Posterior cingulate gyrus (tissue), 11 donors: ENCODE results near the gene BRD3OS.

Experiments used
- DNase-seq, 10 donors: peaks; one replicate each; pipeline versions ENCODE4 v3.0.0 to v3.0.0-alpha.2; 2020 to 2021; ENCODE audit warnings: mixed read lengths in 3 of 10
- intact Hi-C: fragments of 100-400 bp; cut with DNase I; formaldehyde crosslinking; loops from one replicate; pipeline ENCODE4 v1.15.1; 2023

The BRD3OS gene

GRCh38 chr9:134030821-134031470, 5.7 kb downstream of the BRD3OS start:
- intact Hi-C loops: no loop called here
- DNase-seq: peak in 3 of 10 donors; percentile 56 to 67 (median 59)

- intact Hi-C loops: no loop called here
- peak in 3 of 10 donors; percentile 50 to 83 (median 66) for DNase-seq
These were observed 6.5 kb downstream of the BRD3OS start for GRCh38 chr9:134031783-134032182.

GRCh38 chr9:134032456-134033222, 7.4 kb downstream of the BRD3OS start:
- DNase-seq: peak in 4 of 10 donors; percentile 15 to 80 (median 70)
- intact Hi-C loops: no loop called here

- DNase-seq: peak in 3 of 10 donors; percentile 49 to 72 (median 64)
- intact Hi-C loops: no loop called here
These were observed 8.4 kb downstream of the BRD3OS start for GRCh38 chr9:134033516-134034214.

- intact Hi-C loops: no loop called here
- DNase-seq: peak in 2 of 10 donors; percentile 40 to 51
These were observed 9.1 kb downstream of the BRD3OS start for GRCh38 chr9:134034215-134035040.

GRCh38 chr9:134035041-134036039, 10.1 kb downstream of the BRD3OS start:
- peak in 2 of 10 donors; percentile 57 to 69 for DNase-seq
- intact Hi-C loops: no loop called here

GRCh38 chr9:134036130-134036529, 10.8 kb downstream of the BRD3OS start:
- intact Hi-C loops: no loop called here
- DNase-seq: peak in 3 of 10 donors; percentile 43 to 57 (median 52)

GRCh38 chr9:134037641-134038040, 12.4 kb downstream of the BRD3OS start:
- DNase-seq: no peak
- intact Hi-C loops: no loop called here

- intact Hi-C loops: no loop called here
- peak in 3 of 10 donors; percentile 71 to 82 (median 79) for DNase-seq
These were observed 14.3 kb downstream of the BRD3OS start for GRCh38 chr9:134039386-134040175.

GRCh38 chr9:134040176-134040565, 14.9 kb downstream of the BRD3OS start:
- intact Hi-C loops: no loop called here
- DNase-seq: peak in 2 of 10 donors; percentile 43 to 67

GRCh38 chr9:134040781-134041648, 15.7 kb downstream of the BRD3OS start:
- peak in 2 of 10 donors; percentile 66 to 84 for DNase-seq
- intact Hi-C loops: no loop called here

GRCh38 chr9:134041649-134041962, 16.3 kb downstream of the BRD3OS start:
- DNase-seq: peak in 1 of 10 donors; percentile 84
- intact Hi-C loops: no loop called here

GRCh38 chr9:134043531-134043988, 18.3 kb downstream of the BRD3OS start:
- intact Hi-C loops: no loop called here
- DNase-seq: peak in 1 of 10 donors; percentile 62

- intact Hi-C loops: no loop called here
- DNase-seq: peak in 1 of 10 donors; percentile 58
These were observed 19.7 kb downstream of the BRD3OS start for GRCh38 chr9:134044944-134045343.

- DNase-seq: peak in 1 of 10 donors; percentile 53
- intact Hi-C loops: no loop called here
These were observed 20.7 kb downstream of the BRD3OS start for GRCh38 chr9:134045841-134046544.

GRCh38 chr9:134046894-134047681, 21.8 kb downstream of the BRD3OS start:
- peak in 1 of 10 donors; percentile 87 for DNase-seq
- intact Hi-C loops: no loop called here
